Measurements from ENCODE around the gene OSR1.

DNA sequence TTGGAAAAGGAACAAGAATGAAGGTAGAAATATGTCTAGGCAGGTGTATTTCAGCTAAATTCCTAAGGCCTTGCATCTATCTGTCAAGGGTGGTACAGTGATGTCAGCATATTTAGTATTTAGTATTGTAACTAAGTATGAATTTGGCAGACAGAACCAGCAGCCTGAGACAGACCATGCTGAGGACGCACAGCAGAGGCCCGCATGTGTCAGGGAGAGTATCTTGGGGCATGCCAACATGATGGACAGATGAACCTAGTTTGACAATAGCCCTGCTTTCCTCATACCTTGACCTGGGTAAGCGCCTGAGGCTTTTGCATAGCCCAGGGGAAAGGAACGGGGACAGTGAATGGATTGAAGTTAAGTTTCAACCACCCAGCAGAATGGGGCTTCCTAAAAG, 33.8 kb upstream of the OSR1 start:
- TF ChIP-seq, protein P1, sequence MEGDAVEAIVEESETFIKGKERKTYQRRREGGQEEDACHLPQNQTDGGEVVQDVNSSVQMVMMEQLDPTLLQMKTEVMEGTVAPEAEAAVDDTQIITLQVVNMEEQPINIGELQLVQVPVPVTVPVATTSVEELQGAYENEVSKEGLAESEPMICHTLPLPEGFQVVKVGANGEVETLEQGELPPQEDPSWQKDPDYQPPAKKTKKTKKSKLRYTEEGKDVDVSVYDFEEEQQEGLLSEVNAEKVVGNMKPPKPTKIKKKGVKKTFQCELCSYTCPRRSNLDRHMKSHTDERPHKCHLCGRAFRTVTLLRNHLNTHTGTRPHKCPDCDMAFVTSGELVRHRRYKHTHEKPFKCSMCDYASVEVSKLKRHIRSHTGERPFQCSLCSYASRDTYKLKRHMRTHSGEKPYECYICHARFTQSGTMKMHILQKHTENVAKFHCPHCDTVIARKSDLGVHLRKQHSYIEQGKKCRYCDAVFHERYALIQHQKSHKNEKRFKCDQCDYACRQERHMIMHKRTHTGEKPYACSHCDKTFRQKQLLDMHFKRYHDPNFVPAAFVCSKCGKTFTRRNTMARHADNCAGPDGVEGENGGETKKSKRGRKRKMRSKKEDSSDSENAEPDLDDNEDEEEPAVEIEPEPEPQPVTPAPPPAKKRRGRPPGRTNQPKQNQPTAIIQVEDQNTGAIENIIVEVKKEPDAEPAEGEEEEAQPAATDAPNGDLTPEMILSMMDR (conservative IDR thresholded peaks at IDR 0.05; ENCODE audit: low read length) = no peak
- TF ChIP-seq EZH2phosphoT487 (IDR thresholded peaks at IDR 0.05; ENCODE audit: borderline replicate concordance, low read depth, low read length) = no peak
